Osteocyte (in vitro differentiated cells): Measurements from ENCODE around the gene IRF6. TPM values are rescaled to one million over a fixed set of nuclear protein-coding genes. Genes with fewer than 3 reads are reported as not detected.

Experiments used
- DNase-seq: peaks from one replicate; pipeline ENCODE4 v3.0.0; 2021; ENCODE audit warnings: mixed read lengths; ENCODE audit not compliant: unreplicated experiment; ENCODE audit errors: extremely low spot score
- H3K27ac Mint-ChIP-seq: one replicate; pipeline ENCODE4 v1.8.0; 2021; ENCODE audit warnings: mild to moderate bottlenecking, mixed read lengths; ENCODE audit not compliant: unreplicated experiment
- H3K27me3 Mint-ChIP-seq: one replicate; pipeline ENCODE4 v1.8.0; 2021; ENCODE audit warnings: mixed read lengths; ENCODE audit not compliant: unreplicated experiment
- H3K36me3 Mint-ChIP-seq: one replicate; pipeline ENCODE4 v1.8.0; 2021; ENCODE audit warnings: mixed read lengths; ENCODE audit not compliant: unreplicated experiment
- H3K4me1 Mint-ChIP-seq: one replicate; pipeline ENCODE4 v1.8.0; 2021; ENCODE audit warnings: mixed read lengths; ENCODE audit not compliant: unreplicated experiment
- H3K4me3 Mint-ChIP-seq: one replicate; pipeline ENCODE4 v1.8.0; 2021; ENCODE audit warnings: mild to moderate bottlenecking, moderate library complexity, mixed read lengths; ENCODE audit not compliant: unreplicated experiment
- H3K9me3 Mint-ChIP-seq: one replicate; pipeline ENCODE4 v1.8.0; 2021; ENCODE audit warnings: mixed read lengths; ENCODE audit not compliant: unreplicated experiment
- total RNA-seq: library from RNA; stranded (reverse); gene quantifications from 2 replicates; pipeline ENCODE4 v1.2.1, GENCODE V29; 2021
- TF ChIP-seq, protein P1 (sequence below): fragments of 200-600 bp; sonication (generic); IDR thresholded peaks from 2 replicates; pipeline ENCODE4 v1.5.0; 2021; ENCODE audit warnings: antibody characterized with exemption, mild to moderate bottlenecking, moderate library complexity

IRF6 gene
- total RNA-seq, 1 donor from 2014 or later = not detected

GRCh38 chr1:209809611-209810010 lies 3.7 kb upstream of the IRF6 start:
- Mint-ChIP-seq H3K27ac (no peak overlapping the region), H3K27me3 (peaks cover 14% of the 10 kb centered on the region), H3K36me3 (no peaks in the 10 kb centered on the region), H3K4me3 (no peak overlapping the region), H3K4me1 (peaks cover 12% of the 10 kb centered on the region), H3K9me3 (no peaks in the 10 kb centered on the region)
- DNase-seq = no peak
- TF ChIP-seq, protein P1, sequence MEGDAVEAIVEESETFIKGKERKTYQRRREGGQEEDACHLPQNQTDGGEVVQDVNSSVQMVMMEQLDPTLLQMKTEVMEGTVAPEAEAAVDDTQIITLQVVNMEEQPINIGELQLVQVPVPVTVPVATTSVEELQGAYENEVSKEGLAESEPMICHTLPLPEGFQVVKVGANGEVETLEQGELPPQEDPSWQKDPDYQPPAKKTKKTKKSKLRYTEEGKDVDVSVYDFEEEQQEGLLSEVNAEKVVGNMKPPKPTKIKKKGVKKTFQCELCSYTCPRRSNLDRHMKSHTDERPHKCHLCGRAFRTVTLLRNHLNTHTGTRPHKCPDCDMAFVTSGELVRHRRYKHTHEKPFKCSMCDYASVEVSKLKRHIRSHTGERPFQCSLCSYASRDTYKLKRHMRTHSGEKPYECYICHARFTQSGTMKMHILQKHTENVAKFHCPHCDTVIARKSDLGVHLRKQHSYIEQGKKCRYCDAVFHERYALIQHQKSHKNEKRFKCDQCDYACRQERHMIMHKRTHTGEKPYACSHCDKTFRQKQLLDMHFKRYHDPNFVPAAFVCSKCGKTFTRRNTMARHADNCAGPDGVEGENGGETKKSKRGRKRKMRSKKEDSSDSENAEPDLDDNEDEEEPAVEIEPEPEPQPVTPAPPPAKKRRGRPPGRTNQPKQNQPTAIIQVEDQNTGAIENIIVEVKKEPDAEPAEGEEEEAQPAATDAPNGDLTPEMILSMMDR = no peak

DNA sequence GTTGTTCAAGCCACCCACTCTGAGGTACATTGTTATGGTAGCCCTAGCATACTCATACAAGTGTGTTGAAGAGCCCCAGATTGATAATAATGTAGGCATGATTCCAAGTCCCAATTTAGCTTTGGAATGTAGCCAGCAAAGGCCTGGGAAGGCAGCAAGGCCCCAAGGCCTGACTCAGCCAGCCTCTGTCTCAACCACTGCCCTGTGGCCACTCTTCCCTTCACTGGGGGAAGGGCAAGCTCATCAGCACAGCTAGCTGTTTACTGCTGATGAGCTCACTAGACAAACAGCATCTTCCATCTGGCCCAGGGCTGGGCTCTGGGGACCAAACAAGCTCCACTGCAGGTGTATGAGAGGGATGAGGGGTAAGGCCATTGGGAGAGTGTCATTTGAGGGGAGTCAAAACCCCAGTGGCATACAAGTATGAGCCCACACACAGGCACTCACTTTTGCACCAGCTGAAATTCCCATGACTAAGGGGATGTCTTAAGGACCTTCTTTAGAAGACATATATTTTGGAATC lies 2.2 kb upstream of the IRF6 start:
- TF ChIP-seq, protein P1 = no peak
- no peaks in the 10 kb centered on the region for H3K9me3 Mint-ChIP-seq
- peaks cover 12% of the 10 kb centered on the region for H3K4me1 Mint-ChIP-seq
- H3K27ac Mint-ChIP-seq = no peak overlapping the region
- H3K27me3 Mint-ChIP-seq = peaks cover 19% of the 10 kb centered on the region
- H3K36me3 Mint-ChIP-seq = no peaks in the 10 kb centered on the region
- no peak overlapping the region for H3K4me3 Mint-ChIP-seq
- DNase-seq = no peak

GRCh38 chr1:209807509-209807908 lies 1.6 kb upstream of the IRF6 start:
- DNase-seq = no peak
- Mint-ChIP-seq H3K9me3 (no peaks in the 10 kb centered on the region), H3K27ac (no peak overlapping the region), H3K27me3 (peaks cover 23% of the 10 kb centered on the region), H3K4me1 (peaks cover 12% of the 10 kb centered on the region), H3K36me3 (no peaks in the 10 kb centered on the region), H3K4me3 (no peak overlapping the region)
- TF ChIP-seq, protein P1 = no peak

GRCh38 chr1:209805341-209805781 lies 581 bp downstream of the IRF6 start:
- Mint-ChIP-seq H3K4me1 (peaks cover 12% of the 10 kb centered on the region), H3K36me3 (no peaks in the 10 kb centered on the region), H3K9me3 (no peaks in the 10 kb centered on the region), H3K27me3 (peaks cover 40% of the 10 kb centered on the region), H3K4me3 (peak overlapping the region; percentile 68), H3K27ac (no peak overlapping the region)
- TF ChIP-seq, protein P1 = no peak
- no peak for DNase-seq

GRCh38 chr1:209803568-209803967 lies 2.4 kb downstream of the IRF6 start:
- DNase-seq = no peak
- TF ChIP-seq, protein P1 = no peak
- H3K36me3 Mint-ChIP-seq = no peaks in the 10 kb centered on the region
- H3K4me1 Mint-ChIP-seq = peaks cover 12% of the 10 kb centered on the region
- no peak overlapping the region for H3K4me3 Mint-ChIP-seq
- H3K27ac Mint-ChIP-seq = no peak overlapping the region
- H3K27me3 Mint-ChIP-seq = peaks cover 43% of the 10 kb centered on the region
- no peaks in the 10 kb centered on the region for H3K9me3 Mint-ChIP-seq
